Neural crest cell (in vitro differentiated cells): ENCODE measurements around the gene SNAPC2. TPM values are rescaled to one million over a fixed set of nuclear protein-coding genes. Genes with fewer than 3 reads are reported as not detected.
A peak's percentile ranks its signal among the peaks of the same experiment; 100 is the strongest.

Source experiments
- DNase-seq: peaks from one replicate; pipeline ENCODE4 v3.0.0; 2021; ENCODE audit warnings: low read depth, mixed read lengths, low spot score
- H3K27ac Mint-ChIP-seq: one replicate; pipeline ENCODE4 v1.8.0; 2021; ENCODE audit warnings: mild to moderate bottlenecking, mixed read lengths; ENCODE audit not compliant: unreplicated experiment
- H3K27me3 Mint-ChIP-seq: 2 replicates; pipeline ENCODE4 v1.8.0; 2021; ENCODE audit warnings: low read depth, mild to moderate bottlenecking, mixed read lengths
- H3K36me3 Mint-ChIP-seq: 2 replicates; pipeline ENCODE4 v1.8.0; 2021; ENCODE audit warnings: low read depth, mild to moderate bottlenecking, mixed read lengths
- H3K4me1 Mint-ChIP-seq: 2 replicates; pipeline ENCODE4 v1.8.0; 2021; ENCODE audit warnings: mixed read lengths
- H3K4me3 Mint-ChIP-seq: one replicate; pipeline ENCODE4 v1.8.0; 2021; ENCODE audit warnings: mild to moderate bottlenecking, mixed read lengths
- H3K9me3 Mint-ChIP-seq: 2 replicates; pipeline ENCODE4 v1.8.0; 2021; ENCODE audit warnings: mixed read lengths
- total RNA-seq: library from RNA; stranded (reverse); gene quantifications from 2 replicates; pipeline ENCODE4 v1.2.1, GENCODE V29; 2021
- TF ChIP-seq, protein P1 (sequence below): fragments of 200-600 bp; sonication (generic); conservative IDR thresholded peaks from 2 replicates; pipeline ENCODE4 v1.5.0; 2021; ENCODE audit warnings: antibody characterized with exemption, mild to moderate bottlenecking

Gene SNAPC2
- total RNA-seq, 1 donor from 2014 or later = 19.1 TPM

DNA sequence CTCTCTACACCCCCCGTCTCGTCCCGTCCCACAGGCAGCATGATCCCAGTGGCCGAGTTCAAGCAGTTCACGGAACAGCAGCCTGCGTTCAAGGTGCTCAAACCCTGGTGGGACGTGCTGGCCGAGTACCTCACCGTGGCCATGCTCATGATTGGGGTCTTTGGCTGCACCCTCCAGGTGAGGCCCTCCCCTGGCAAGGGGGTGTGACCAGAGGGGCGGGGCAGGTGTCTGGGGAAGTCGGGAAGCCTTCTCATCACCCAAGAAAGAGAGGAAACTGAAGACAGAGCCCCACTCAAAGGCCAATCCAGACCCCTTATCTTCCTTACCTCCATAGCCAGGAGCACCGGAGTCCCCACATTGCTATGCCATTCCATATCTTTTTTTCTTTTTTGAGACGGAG, 24.6 kb upstream of the SNAPC2 start:
- Mint-ChIP-seq H3K27ac (no peak overlapping the region), H3K27me3 (peaks cover 3% of the 10 kb centered on the region), H3K4me3 (no peak overlapping the region), H3K9me3 (no peaks in the 10 kb centered on the region), H3K36me3 (no peaks in the 10 kb centered on the region), H3K4me1 (peaks cover 3% of the 10 kb centered on the region)
- no peak for DNase-seq
- TF ChIP-seq, protein P1, sequence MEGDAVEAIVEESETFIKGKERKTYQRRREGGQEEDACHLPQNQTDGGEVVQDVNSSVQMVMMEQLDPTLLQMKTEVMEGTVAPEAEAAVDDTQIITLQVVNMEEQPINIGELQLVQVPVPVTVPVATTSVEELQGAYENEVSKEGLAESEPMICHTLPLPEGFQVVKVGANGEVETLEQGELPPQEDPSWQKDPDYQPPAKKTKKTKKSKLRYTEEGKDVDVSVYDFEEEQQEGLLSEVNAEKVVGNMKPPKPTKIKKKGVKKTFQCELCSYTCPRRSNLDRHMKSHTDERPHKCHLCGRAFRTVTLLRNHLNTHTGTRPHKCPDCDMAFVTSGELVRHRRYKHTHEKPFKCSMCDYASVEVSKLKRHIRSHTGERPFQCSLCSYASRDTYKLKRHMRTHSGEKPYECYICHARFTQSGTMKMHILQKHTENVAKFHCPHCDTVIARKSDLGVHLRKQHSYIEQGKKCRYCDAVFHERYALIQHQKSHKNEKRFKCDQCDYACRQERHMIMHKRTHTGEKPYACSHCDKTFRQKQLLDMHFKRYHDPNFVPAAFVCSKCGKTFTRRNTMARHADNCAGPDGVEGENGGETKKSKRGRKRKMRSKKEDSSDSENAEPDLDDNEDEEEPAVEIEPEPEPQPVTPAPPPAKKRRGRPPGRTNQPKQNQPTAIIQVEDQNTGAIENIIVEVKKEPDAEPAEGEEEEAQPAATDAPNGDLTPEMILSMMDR = no peak

DNA sequence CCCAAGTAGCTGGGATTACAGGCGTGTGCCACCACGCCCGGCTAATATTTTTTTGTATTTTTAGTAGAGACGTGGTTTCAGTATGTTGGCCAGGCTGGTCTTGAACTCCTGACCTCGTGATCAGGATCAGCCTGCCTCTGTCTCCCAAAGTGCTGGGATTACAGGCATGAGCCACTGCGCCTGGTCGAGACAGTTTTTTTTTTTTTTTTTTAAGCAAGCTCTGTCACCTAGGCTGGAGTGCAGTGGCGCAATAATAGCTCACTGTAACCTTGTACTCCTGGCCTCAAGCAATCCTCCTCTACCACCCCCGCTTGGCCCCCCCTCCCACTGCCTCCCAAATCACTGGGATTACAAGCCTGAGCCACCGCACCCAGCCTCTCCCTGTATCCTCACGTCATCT, 22.8 kb upstream of the SNAPC2 start:
- Mint-ChIP-seq H3K36me3 (no peaks in the 10 kb centered on the region), H3K9me3 (no peaks in the 10 kb centered on the region), H3K27ac (no peak overlapping the region), H3K4me3 (no peak overlapping the region), H3K27me3 (no peaks in the 10 kb centered on the region), H3K4me1 (peaks cover 3% of the 10 kb centered on the region)
- no peak for DNase-seq
- TF ChIP-seq, protein P1 = no peak

DNA sequence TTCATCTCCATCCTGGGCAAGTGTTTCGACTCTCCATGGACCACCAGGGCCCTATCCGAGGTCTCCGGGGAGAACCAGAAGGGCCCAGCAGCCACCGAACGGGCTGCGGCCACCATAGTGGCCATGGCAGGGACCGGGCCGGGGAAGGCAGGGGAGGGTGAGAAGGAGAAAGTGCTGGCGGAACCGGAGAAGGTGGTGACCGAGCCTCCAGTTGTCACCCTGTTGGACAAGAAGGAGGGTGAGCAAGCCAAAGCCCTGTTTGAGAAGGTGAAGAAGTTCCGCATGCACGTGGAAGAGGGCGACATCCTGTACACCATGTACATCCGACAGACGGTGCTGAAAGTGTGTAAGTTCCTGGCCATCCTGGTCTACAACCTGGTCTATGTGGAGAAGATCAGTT, 21.2 kb upstream of the SNAPC2 start:
- no peaks in the 10 kb centered on the region for H3K9me3 Mint-ChIP-seq
- DNase-seq = no peak
- TF ChIP-seq, protein P1 = no peak
- H3K27me3 Mint-ChIP-seq = peaks cover 6% of the 10 kb centered on the region
- peaks cover 14% of the 10 kb centered on the region for H3K4me1 Mint-ChIP-seq
- H3K4me3 Mint-ChIP-seq = no peak overlapping the region
- no peak overlapping the region for H3K27ac Mint-ChIP-seq
- H3K36me3 Mint-ChIP-seq = no peaks in the 10 kb centered on the region

DNA sequence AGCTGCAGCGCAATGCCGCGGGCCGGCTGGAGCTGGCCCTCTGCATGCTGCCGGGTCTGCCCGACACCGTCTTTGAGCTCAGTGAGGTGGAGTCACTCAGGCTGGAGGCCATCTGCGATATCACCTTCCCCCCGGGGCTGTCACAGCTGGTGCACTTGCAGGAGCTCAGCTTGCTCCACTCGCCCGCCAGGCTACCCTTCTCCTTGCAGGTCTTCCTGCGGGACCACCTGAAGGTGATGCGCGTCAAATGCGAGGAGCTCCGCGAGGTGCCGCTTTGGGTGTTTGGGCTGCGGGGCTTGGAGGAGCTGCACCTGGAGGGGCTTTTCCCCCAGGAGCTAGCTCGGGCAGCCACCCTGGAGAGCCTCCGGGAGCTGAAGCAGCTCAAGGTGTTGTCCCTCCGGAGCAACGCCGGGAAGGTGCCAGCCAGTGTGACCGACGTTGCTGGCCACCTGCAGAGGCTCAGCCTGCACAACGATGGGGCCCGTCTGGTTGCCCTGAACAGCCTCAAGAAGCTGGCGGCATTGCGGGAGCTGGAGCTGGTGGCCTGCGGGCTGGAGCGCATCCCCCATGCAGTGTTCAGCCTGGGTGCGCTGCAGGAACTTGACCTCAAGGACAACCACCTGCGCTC, 20.3 kb upstream of the SNAPC2 start:
- Mint-ChIP-seq H3K36me3 (no peaks in the 10 kb centered on the region), H3K9me3 (no peaks in the 10 kb centered on the region), H3K4me1 (peaks cover 19% of the 10 kb centered on the region), H3K27me3 (peaks cover 6% of the 10 kb centered on the region), H3K27ac (no peak overlapping the region), H3K4me3 (no peak overlapping the region)
- no peak for DNase-seq
- TF ChIP-seq, protein P1 = no peak

DNA sequence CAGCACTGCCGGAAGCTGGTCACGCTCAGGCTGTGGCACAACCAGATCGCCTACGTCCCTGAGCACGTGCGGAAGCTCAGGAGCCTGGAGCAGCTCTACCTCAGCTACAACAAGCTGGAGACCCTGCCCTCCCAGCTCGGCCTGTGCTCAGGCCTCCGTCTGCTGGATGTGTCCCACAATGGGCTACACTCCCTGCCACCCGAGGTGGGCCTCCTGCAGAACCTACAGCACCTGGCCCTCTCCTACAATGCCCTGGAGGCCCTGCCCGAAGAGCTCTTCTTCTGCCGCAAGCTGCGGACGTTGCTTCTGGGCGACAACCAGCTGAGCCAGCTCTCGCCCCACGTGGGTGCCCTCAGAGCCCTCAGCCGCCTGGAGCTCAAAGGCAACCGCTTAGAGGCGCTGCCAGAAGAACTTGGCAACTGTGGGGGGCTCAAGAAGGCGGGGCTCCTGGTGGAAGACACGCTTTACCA, 19.7 kb upstream of the SNAPC2 start:
- H3K4me1 Mint-ChIP-seq = peaks cover 24% of the 10 kb centered on the region
- H3K36me3 Mint-ChIP-seq = no peaks in the 10 kb centered on the region
- H3K27ac Mint-ChIP-seq = no peak overlapping the region
- peak overlapping the region; percentile 65 for H3K4me3 Mint-ChIP-seq
- H3K9me3 Mint-ChIP-seq = no peaks in the 10 kb centered on the region
- TF ChIP-seq, protein P1 = no peak
- H3K27me3 Mint-ChIP-seq = peaks cover 6% of the 10 kb centered on the region
- DNase-seq = no peak
